ENCODE results near the gene CAPN14. TPM values are rescaled to one million over a fixed set of nuclear protein-coding genes. Genes with fewer than 3 reads are reported as not detected.

The CAPN14 gene
- total RNA-seq, 2 experiments from 2014 or later = 0.59 to 0.69 TPM

DNA sequence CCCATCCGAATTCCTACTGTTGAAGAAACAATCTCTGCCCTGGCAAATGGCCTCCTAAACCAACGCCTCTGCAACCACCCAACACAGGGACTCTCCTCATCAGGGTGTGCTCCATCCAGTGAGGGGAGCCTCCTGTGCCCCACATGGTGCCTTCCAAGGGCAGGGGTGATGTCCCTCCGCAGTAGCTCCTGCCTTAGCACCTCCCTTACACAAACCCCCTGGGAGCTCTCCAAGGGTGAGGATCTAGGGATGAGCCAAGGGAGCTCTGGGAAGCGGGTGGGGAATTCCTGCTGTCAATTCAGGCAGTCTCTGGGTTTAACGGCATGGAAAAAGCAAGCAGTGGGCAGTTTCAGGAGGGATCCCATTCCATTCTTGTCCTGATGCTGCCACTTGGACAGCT is 82.8 kb downstream of the CAPN14 start:
- intact Hi-C loops (cut with micrococcal nuclease) = no loop called here
- no peak overlapping the region for H3K4me3 Mint-ChIP-seq
- peaks cover 41% of the 10 kb centered on the region for H3K27me3 Mint-ChIP-seq
- POLR2A ChIA-PET = no interaction called here
- no peak for TF ChIP-seq CTCF (IDR thresholded peaks at IDR 0.05)
- DNase-seq (no peak), ATAC-seq (no peak)
- peaks cover 8% of the 10 kb centered on the region for H3K4me1 Mint-ChIP-seq (ENCODE audit: low read depth)
- CTCF ChIA-PET = interaction anchor here (1.5 kb wide), 1 partner anchor 200 kb away, joined by 4 read pairs; no protein-coding TSS in a partner anchor
- no peaks in the 10 kb centered on the region for H3K36me3 Mint-ChIP-seq (ENCODE audit: low read depth)
- no peak overlapping the region for H3K27ac Mint-ChIP-seq
- no peaks in the 10 kb centered on the region for H3K9me3 Mint-ChIP-seq

DNA sequence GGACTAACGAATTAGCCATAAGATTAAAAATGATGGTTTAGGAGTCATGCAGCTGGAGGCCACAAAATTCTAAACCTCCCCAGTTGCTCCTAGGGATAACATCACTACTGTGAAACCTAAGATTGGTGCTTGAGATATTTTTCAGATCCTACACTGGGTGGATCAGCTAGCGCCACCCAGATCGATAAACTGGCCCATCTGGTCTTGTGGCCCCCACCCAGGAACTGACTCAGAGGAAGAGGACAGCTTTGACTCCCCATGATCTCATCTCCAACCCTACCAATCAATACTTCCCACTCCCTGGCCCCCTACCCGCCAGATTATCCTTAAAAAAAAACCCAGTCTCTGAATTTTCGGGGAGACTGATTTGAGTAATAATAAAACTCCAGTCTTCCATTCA is 84.5 kb downstream of the CAPN14 start:
- Mint-ChIP-seq H3K27me3 (peaks cover 36% of the 10 kb centered on the region), H3K4me3 (no peak overlapping the region), H3K27ac (no peak overlapping the region), H3K9me3 (no peaks in the 10 kb centered on the region), H3K4me1 (ENCODE audit: low read depth) (peaks cover 7% of the 10 kb centered on the region), H3K36me3 (ENCODE audit: low read depth) (no peaks in the 10 kb centered on the region)
- DNase-seq (no peak), ATAC-seq (no peak)
- intact Hi-C loops (cut with micrococcal nuclease) = no loop called here
- no peak for TF ChIP-seq CTCF (IDR thresholded peaks at IDR 0.05)
- ChIA-PET POLR2A (no interaction called here), CTCF (interaction anchor here (0.9 kb wide), 1 partner anchor 270 kb away, joined by 3 read pairs; no protein-coding TSS in a partner anchor)

DNA sequence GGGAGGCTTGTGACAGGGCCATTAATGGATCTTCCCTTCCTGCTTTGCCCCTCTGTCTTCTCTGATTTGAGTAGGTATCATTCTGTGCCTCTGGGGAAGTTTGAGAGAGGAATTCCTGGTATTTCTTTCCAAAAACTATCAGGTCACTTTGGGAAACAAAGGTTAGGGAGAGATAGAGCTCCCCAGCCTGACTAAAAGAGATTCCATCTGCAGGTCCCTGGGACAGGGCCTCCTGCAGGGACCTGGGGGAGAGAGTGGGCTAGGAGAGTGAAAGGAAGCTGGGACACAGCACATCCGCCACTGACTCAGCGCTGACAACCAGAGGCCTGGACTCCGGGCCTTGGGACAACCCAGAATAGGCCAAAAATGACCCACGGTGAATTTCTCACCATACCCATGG is 85.4 kb downstream of the CAPN14 start:
- intact Hi-C loops (cut with micrococcal nuclease) = no loop called here
- Mint-ChIP-seq H3K36me3 (ENCODE audit: low read depth) (no peaks in the 10 kb centered on the region), H3K4me1 (ENCODE audit: low read depth) (peaks cover 2% of the 10 kb centered on the region), H3K9me3 (no peaks in the 10 kb centered on the region), H3K27ac (no peak overlapping the region), H3K27me3 (peaks cover 31% of the 10 kb centered on the region), H3K4me3 (no peak overlapping the region)
- no peak for TF ChIP-seq CTCF (IDR thresholded peaks at IDR 0.05)
- DNase-seq (no peak), ATAC-seq (no peak)
- ChIA-PET CTCF (interaction anchor here (0.9 kb wide), 1 partner anchor 269 kb away, joined by 3 read pairs; no protein-coding TSS in a partner anchor), POLR2A (no interaction called here)

DNA sequence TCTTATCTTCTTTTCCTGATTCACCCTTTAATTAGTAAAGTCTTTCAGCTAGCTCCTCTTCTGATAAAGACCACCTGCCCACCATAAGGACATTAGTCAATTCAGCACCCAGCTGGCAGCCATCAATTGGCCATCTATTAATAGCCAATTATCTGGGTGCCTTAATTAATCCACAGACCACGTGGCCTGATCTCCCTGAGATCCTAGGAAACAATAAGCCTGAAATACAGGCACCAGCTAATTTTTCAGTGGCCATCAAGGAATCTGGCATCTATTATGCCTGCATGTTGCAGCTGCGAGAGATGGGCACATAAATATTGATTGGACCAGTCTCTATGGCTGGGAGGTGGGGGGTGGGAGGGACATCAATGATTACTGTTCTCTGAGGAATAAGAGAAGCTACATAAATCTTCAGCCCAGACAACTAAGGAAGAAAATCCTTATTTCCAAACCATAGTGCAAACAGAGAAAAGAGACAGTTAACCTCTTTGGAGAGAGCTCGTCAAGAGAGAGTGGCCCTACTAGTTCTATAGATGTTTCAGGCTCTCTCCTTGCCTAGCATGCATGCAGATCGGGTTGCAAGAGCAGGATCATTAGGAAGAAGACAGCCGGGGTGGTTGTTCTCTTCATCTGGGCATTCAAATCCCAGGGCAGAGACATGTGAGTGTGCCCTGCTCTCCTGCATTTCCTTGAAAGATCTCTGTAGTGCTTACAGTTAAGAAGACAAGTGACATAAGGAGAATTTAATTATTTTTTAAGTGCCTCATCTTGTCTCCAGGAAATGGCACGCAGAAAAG is 87.7 kb downstream of the CAPN14 start:
- DNase-seq = no peak
- ChIA-PET CTCF (interaction anchor here (0.9 kb wide), 2 partner anchors 10 to 40 kb away, joined by 3 read pairs; no protein-coding TSS in a partner anchor), POLR2A (no interaction called here)
- Mint-ChIP-seq H3K4me3 (no peak overlapping the region), H3K4me1 (ENCODE audit: low read depth) (no peaks in the 10 kb centered on the region), H3K27me3 (peaks cover 9% of the 10 kb centered on the region), H3K36me3 (ENCODE audit: low read depth) (no peaks in the 10 kb centered on the region), H3K27ac (no peak overlapping the region), H3K9me3 (no peaks in the 10 kb centered on the region)
- intact Hi-C loops (cut with micrococcal nuclease) = no loop called here
- no peak for TF ChIP-seq CTCF (IDR thresholded peaks at IDR 0.05)
- no peak for ATAC-seq

GRCh38 chr2:31127931-31128330 is 89.4 kb downstream of the CAPN14 start:
- Mint-ChIP-seq H3K4me3 (no peak overlapping the region), H3K27ac (no peak overlapping the region), H3K4me1 (ENCODE audit: low read depth) (no peaks in the 10 kb centered on the region), H3K36me3 (ENCODE audit: low read depth) (no peaks in the 10 kb centered on the region), H3K9me3 (no peaks in the 10 kb centered on the region), H3K27me3 (peaks cover 2% of the 10 kb centered on the region)
- DNase-seq (no peak), ATAC-seq (no peak)
- intact Hi-C loops (cut with micrococcal nuclease) = no loop called here
- CTCF ChIA-PET = no interaction called here
- no peak for TF ChIP-seq CTCF (IDR thresholded peaks at IDR 0.05)
- POLR2A ChIA-PET = no interaction called here

Data from activated CD8-positive, alpha-beta T cell treated with anti-CD3 and anti-CD28 coated beads for 36 hours (primary cell).